GM12864 (cell line): ENCODE measurements around the gene SEC14L2.
A peak's percentile ranks its signal among the peaks of the same experiment; 100 is the strongest.

Source experiments
- DNase-seq: peaks from one replicate; pipeline ENCODE4 v3.0.0-alpha.2; 2011; ENCODE audit warnings: low read depth
- H3K4me3 ChIP-seq: 2 replicates; pipeline ENCODE4 v1.5.1; 2011; ENCODE audit warnings: mild to moderate bottlenecking, low read depth, low read length, control low read depth
- CTCF ChIP-seq: IDR thresholded peaks from 2 replicates; pipeline ENCODE4 v1.5.1; 2011; ENCODE audit warnings: low read depth, mild to moderate bottlenecking, moderate library complexity, low read length, control low read depth, inconsistent platforms; ENCODE audit errors: missing control alignments

The SEC14L2 gene

DNA sequence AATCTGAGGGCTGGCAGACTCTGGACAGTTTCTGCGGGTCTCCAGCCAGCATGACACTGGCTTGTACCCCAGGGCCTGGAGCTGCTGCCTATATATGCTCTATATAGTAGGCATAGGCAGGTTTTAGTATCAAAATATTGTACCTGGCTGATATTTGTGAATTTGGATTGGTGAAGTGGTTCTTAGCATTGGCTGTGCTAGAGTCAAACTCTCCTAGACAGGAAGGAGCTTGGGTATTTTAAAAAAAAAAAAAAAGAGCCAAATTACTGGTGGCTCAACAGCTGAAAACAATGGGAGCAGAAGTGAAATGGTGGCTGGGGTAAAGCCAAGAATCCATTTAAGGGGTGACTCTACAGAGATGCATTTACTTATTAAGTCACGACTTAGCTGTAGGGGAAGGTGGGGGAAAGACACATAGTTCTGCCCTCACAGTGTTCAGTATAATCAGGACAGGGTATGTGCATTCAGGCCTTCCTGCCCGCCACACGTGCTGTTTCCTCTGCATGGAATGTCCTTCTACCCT is 17.8 kb downstream of the SEC14L2 start:
- TF ChIP-seq CTCF = no peak
- H3K4me3 ChIP-seq = no peak overlapping the region
- DNase-seq = no peak

DNA sequence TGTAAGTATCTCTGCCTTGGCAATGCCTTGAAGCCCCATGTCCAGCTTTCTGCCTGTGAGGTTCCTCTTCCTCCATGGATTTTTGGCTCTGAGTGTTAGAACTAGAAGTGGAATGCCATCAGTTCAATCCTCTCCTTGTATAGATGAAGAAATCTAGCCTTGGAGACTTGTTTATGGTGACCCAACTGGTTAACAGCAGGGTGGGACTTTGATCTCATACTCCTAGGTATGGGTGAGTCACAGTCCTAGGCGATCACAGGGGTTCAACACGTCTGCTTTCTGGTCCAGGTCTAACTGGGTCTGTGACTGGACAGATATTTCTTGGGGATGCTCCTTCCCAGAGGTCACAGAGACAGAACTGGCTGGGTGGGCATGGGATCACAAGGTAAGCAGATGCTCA is 19.6 kb downstream of the SEC14L2 start:
- DNase-seq = no peak
- TF ChIP-seq CTCF = no peak
- H3K4me3 ChIP-seq = no peak overlapping the region

GRCh38 chr22:30416837-30417236 is 20.0 kb downstream of the SEC14L2 start:
- no peak overlapping the region for H3K4me3 ChIP-seq
- DNase-seq = no peak
- no peak for TF ChIP-seq CTCF

DNA sequence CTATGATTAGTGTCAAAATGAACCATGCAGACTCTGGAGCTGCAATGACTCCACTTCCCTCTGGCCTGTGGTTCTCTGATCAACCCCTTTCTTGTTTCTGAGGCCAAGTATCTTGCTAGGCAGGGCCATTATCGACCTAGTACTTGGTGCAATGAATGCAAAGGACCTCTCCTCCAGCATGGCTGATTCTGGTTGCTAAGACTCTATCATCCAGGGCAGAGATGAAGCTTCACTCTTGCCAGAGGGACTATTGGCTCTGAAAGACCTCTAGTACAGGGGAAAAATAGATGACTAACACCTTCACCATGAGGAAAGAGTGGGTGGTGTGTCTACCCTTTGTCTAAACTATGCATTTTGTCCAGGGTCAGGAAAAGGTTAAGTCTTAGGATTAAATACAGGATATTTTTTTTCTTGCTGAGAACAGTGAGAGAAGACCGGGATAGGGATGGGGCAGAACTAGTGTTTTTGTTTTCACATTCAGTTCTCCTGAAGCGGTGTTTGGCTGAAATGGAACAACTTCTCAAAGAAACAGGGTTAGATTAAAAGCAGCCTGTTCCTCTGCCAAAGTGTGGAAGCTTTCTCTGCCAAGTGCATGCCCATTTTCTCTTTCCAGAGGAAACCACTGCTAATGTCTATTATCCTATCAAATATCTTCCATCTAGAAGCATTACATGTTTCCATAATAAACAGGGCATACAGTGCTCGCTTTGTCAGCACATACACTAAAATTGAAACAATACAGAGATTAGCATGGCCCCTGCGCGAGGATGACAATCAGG is 23.7 kb downstream of the SEC14L2 start:
- no peak overlapping the region for H3K4me3 ChIP-seq
- no peak for DNase-seq
- no peak for TF ChIP-seq CTCF

DNA sequence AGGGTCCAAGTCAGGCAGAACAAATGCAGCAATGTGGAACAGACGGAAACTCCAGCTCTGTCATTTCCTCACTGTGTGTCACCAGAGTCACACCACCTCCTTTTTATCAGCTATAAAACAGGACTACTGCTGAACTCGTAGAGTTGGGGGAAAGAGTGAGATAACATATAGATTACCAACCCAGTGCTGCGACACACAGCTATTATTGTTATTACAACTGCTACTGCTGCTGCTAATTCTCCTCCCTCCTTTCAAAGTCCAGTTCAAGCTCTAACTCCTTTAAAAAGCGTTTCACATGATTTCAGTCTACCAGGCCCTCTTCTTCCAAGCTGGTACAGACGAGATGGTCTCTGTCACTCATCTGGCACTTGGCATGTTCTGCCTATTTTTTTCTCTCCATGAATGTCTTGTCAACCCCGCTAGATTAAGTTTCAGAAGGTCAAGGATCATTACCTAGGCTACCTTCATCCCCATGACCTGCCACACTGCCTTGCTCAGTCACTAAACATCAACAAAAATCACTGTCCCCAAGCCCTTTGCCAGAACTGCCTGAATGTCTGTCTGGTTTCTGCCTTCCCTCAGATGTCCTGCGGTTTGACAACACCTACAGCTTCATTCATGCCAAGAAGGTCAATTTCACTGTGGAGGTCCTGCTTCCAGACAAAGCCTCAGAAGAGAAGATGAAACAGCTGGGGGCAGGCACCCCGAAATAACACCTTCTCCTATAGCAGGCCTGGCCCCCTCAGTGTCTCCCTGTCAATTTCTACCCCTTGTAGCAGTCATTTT is 25.1 kb downstream of the SEC14L2 start:
- no peak for TF ChIP-seq CTCF
- H3K4me3 ChIP-seq = peak overlapping the region; percentile 72; the same call in 1 of the 2 replicates
- DNase-seq = no peak

- no peak for TF ChIP-seq CTCF
- peak overlapping the region; percentile 72 for H3K4me3 ChIP-seq
- DNase-seq = no peak
Observed at GRCh38 chr22:30422481-30423300, 25.9 kb downstream of the SEC14L2 start.
